Pancreas (tissue), 10 donors: ENCODE data around the gene WFDC8. TPM values are rescaled to one million over a fixed set of nuclear protein-coding genes. Genes with fewer than 3 reads are reported as not detected.
A peak's percentile ranks its signal among the peaks of the same experiment; 100 is the strongest.

Source experiments
- ATAC-seq, 4 donors: fragments of 200-7000 bp; cut with Tn5 transposase; one replicate each; pipeline versions ENCODE4 v1.8.0 to v1.9.1; 2020; ENCODE audit warnings: mild to moderate bottlenecking in 4 of 4, moderate library complexity in 4 of 4
- DNase-seq, 6 donors: peaks; one replicate each; pipeline ENCODE4 v3.0.0-alpha.2; 2020
- FAIRE-seq: peaks from 2 replicates; lab custom pipeline; 2012; peaks lifted over from hg19 to GRCh38; lab: Jason Lieb, UNC
- H3K27ac ChIP-seq, 4 donors: fragments of 200-600 bp; sonication (generic); 1 replicate in 3 of 4; 2 replicates in 1 of 4; pipeline versions ENCODE4 v1.5.0 to v1.8.0; 2020
- H3K27me3 ChIP-seq, 4 donors: fragments of 200-600 bp; one replicate each; pipeline ENCODE4 v1.8.0; 2021
- H3K36me3 ChIP-seq, 3 donors: fragments of 200-600 bp; sonication (generic) in 1 of 3; one replicate each; pipeline versions ENCODE4 v1.5.0 to v1.8.0; 2020 to 2021
- H3K4me1 ChIP-seq, 3 donors: fragments of 200-600 bp; one replicate each; pipeline ENCODE4 v1.8.0; 2021
- H3K4me3 ChIP-seq, 4 donors: fragments of 200-600 bp; sonication (generic) in 2 of 4; one replicate each; pipeline versions ENCODE4 v1.5.0 to v1.8.0; 2020 to 2021
- H3K9me3 ChIP-seq, 4 donors: fragments of 200-600 bp; one replicate each; pipeline ENCODE4 v1.8.0; 2021
- WGBS, 2 donors: extraction: QIAGEN DNeasy Blood & Tissue Kit; methylation state at CpG; one replicate each; pipeline ENCODE4 v1.1.7; 2013; 5-methylcytosine and 5-hydroxymethylcytosine counted together
- intact Hi-C, 3 donors: fragments of 100-400 bp; cut with DNase I; formaldehyde crosslinking; loops; one replicate each; pipeline versions ENCODE4 v1.11.1 to v1.14.2; 2022
- polyA plus RNA-seq, 2 donors: library from polyadenylated mRNA; stranded (reverse); fragments of 200-250 nt; gene quantifications; one replicate each; pipeline ENCODE4 v1.2.3, GENCODE V29; 2013
- total RNA-seq, 6 donors: library from RNA; stranded (reverse); fragmentation: NEBNext Ultra II Directional in 4 of 6; extraction: Animal tissue kit (Norgen Biotek cat#: 25700) in 4 of 6; gene quantifications; one replicate each; pipeline versions ENCODE4 v1.2.1 to v1.2.4, GENCODE V29; 2021 to 2023
- TF ChIP-seq, protein P1 (sequence below), 4 donors: fragments of 200-600 bp; sonication (generic) in 3 of 4; IDR thresholded peaks; one replicate each; pipeline versions ENCODE4 v1.5.0 to v1.8.0; 2021; ENCODE audit warnings: antibody characterized with exemption in 4 of 4
- donor health status: healthy with polysubstance abuse.
- donor health status: DM: no; HTN: no; CAD: no; lungs with moderate emphysema.
- donor health status: DM: no; HTN: no; CAD: no.
- donor health status: control.
- donor health status: control.
- donor health status: Bipolar disorder and iron deficiency.
- donor health status: DM: yes; HTN: yes; CAD: no.
- donor health status: DM: no; HTN: no; CAD: no.
- donor health status: DM: no; HTN: no; CAD: no.
- donor health status: DM: yes; HTN: yes; CAD: no.

WFDC8 gene
- total and polyA plus RNA-seq, 8 donors: not detected

- FAIRE-seq (no peak), ATAC-seq (peak in 1 of 4 donors; percentile 35), DNase-seq (no peak)
- H3K36me3 ChIP-seq: no peaks in the 10 kb centered on the region
- no peaks in the 10 kb centered on the region for H3K4me1 ChIP-seq
- intact Hi-C loops: no loop called here
- H3K27ac ChIP-seq: no peak overlapping the region
- no peak overlapping the region for H3K4me3 ChIP-seq
- TF ChIP-seq, protein P1, sequence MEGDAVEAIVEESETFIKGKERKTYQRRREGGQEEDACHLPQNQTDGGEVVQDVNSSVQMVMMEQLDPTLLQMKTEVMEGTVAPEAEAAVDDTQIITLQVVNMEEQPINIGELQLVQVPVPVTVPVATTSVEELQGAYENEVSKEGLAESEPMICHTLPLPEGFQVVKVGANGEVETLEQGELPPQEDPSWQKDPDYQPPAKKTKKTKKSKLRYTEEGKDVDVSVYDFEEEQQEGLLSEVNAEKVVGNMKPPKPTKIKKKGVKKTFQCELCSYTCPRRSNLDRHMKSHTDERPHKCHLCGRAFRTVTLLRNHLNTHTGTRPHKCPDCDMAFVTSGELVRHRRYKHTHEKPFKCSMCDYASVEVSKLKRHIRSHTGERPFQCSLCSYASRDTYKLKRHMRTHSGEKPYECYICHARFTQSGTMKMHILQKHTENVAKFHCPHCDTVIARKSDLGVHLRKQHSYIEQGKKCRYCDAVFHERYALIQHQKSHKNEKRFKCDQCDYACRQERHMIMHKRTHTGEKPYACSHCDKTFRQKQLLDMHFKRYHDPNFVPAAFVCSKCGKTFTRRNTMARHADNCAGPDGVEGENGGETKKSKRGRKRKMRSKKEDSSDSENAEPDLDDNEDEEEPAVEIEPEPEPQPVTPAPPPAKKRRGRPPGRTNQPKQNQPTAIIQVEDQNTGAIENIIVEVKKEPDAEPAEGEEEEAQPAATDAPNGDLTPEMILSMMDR (IDR thresholded peaks at IDR 0.05): no peak
- no peaks in the 10 kb centered on the region for H3K27me3 ChIP-seq
- 61 to 68% methylated on average over 4 of the region's 4 CpGs for WGBS, 2 donors
- H3K9me3 ChIP-seq: no peaks in the 10 kb centered on the region
Measured at GRCh38 chr20:45611054-45611453, 32.0 kb upstream of the WFDC8 start.

DNA sequence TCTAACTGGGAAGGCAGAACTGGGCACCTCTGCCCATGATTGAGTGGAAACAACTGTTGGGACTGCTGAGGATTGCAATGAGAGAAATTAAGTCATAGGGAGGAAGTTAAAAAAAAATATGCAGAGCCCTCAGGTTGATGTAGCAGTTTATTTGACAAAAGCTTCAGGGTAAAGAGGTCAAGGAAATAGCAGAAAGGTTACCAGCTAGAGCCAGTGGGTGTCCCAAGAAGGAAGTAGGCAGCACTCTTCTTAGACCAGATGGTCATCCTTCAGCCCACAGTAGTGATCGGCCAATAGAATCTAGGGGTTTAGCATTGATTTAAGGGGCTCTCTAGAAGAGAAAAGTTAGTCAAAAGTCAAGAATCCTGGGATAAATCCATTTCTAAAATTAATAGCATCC is 28.7 kb upstream of the WFDC8 start:
- Histone ChIP-seq H3K27me3 (no peaks in the 10 kb centered on the region), H3K4me3 (no peak overlapping the region), H3K36me3 (no peaks in the 10 kb centered on the region), H3K4me1 (no peaks in the 10 kb centered on the region), H3K9me3 (no peaks in the 10 kb centered on the region), H3K27ac (no peak overlapping the region)
- no peak for ATAC-seq
- 68 to 95% methylated on average over 1 of the region's 1 CpG for WGBS, 2 donors
- TF ChIP-seq, protein P1 (IDR thresholded peaks at IDR 0.05): no peak
- no peak for DNase-seq
- FAIRE-seq: no peak
- intact Hi-C loops: no loop called here

GRCh38 chr20:45595235-45595634 is 16.2 kb upstream of the WFDC8 start:
- TF ChIP-seq, protein P1 (IDR thresholded peaks at IDR 0.05): no peak
- Histone ChIP-seq H3K27ac (no peak overlapping the region), H3K36me3 (no peaks in the 10 kb centered on the region), H3K9me3 (no peaks in the 10 kb centered on the region), H3K4me3 (no peak overlapping the region), H3K4me1 (no peaks in the 10 kb centered on the region), H3K27me3 (peaks cover 0 to 3% (median 0%) of the 10 kb centered on the region in 4 donors)
- ATAC-seq (no peak), DNase-seq (no peak), FAIRE-seq (no peak)
- 24 to 25% methylated on average over 1 of the region's 1 CpG for WGBS, 2 donors
- intact Hi-C loops: no loop called here

DNA sequence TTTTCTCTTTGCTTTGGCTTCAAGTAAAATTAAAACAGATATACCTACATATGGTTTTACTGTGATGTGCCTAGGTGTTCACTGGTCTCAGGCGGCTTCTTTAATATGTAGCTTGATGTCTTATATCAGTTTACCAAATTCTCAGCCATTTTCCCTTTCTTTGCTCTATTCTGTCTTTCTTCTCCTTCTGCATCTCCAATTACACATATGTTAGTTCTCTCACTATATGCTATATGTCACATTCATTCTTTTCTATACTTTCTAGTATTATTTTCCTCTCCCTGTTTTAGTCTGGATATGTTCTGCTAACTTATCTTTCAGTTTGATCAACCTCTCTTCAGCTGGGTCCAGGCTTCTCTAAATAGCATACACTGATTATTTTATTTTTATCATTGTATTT is 14.4 kb upstream of the WFDC8 start:
- no peak for FAIRE-seq
- intact Hi-C loops: no loop called here

GRCh38 chr20:45592574-45593189 is 13.6 kb upstream of the WFDC8 start:
- peak in 2 of 4 donors; percentile 57 to 65 for ATAC-seq
- DNase-seq: no peak
- H3K4me3 ChIP-seq: no peak overlapping the region
- no peaks in the 10 kb centered on the region for H3K27me3 ChIP-seq
- no peaks in the 10 kb centered on the region for H3K9me3 ChIP-seq
- H3K27ac ChIP-seq: no peak overlapping the region
- no peaks in the 10 kb centered on the region for H3K36me3 ChIP-seq
- H3K4me1 ChIP-seq: no peaks in the 10 kb centered on the region
- WGBS, 2 donors: 44 to 51% methylated on average over 5 of the region's 5 CpGs
- intact Hi-C loops: no loop called here
- no peak for FAIRE-seq
- TF ChIP-seq, protein P1 (IDR thresholded peaks at IDR 0.05): peak in 1 of 4 donors; percentile 26

More for the DNA sequence above, 14.4 kb upstream of the WFDC8 start:
- H3K9me3 ChIP-seq: no peaks in the 10 kb centered on the region
- H3K27me3 ChIP-seq: peaks cover 0 to 3% (median 0%) of the 10 kb centered on the region in 4 donors
- no peaks in the 10 kb centered on the region for H3K36me3 ChIP-seq
- TF ChIP-seq, protein P1 (IDR thresholded peaks at IDR 0.05): no peak
- no peak for DNase-seq
- 36 to 48% methylated on average over 1 of the region's 1 CpG for WGBS, 2 donors
- no peak overlapping the region for H3K27ac ChIP-seq
- no peak for ATAC-seq
- H3K4me3 ChIP-seq: no peak overlapping the region
- no peaks in the 10 kb centered on the region for H3K4me1 ChIP-seq
